ENCODE results near the gene PAK2.
"Not testable (repeated sequence)": the region's sequence is repeated elsewhere in the genome, so short reads cannot be mapped to it uniquely, and the experiment has no call there.

Gene PAK2

DNA sequence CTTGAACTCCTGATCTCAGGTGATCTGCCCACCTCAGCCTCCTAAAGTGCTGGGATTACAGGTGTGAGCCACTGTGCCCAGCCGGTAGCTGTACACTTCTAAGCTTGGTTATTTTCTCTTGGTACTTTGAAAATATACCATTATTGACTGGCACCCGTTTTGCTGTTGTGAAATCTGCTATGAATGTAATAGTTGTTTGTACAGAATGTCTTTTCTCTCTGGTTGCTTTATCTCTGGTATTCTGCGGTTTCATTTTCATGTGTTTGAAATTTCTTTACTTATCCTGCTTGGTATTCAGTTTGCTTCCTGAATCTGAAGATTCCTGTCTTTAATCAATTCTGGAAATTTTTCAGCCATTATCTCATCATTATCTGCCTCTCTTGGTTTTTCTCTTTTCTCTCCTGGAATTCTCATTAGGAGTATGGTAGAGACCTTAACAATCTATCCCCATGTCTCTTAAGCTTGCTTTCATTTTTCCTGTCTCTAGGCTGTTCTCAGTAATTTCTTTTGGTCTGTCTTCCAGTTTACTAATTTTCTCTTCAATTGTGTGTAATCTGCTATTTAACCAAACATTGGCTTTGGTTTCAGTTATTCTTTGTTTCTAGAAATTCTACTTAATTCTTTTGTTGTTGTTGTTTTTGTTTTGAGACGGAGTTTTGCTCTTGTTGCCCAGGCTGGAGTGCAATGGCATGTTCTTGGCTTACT lies 2.8 kb upstream of the PAK2 start:
- DNase-seq = no peak

GRCh38 chr3:196737655-196738054 lies 2.0 kb upstream of the PAK2 start:
- no peak for DNase-seq

- DNase-seq = no peak
Observed at GRCh38 chr3:196740481-196741248, 1.0 kb downstream of the PAK2 start.

- DNase-seq = no peak
Observed at GRCh38 chr3:196741249-196741889, 1.7 kb downstream of the PAK2 start.

DNA sequence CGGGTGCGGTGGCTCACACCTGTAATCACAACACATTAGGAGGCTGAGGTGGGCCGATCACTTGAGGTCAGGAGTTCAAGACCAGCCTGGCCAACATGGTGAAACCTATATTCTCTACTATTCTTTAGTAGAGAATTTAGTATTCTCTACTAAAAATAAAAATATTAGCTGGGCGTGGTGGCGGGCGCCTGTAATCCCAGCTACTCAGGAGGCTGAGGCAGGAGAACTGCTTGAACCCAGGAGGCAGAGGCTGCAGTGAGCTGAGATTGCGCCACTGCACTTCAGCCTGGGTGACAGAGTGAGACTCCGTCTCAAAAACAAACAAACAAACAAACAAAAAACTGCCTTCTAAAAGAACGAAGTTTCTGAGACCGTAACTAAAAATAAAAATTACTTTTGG lies 3.9 kb downstream of the PAK2 start:
- DNase-seq = not testable (repeated sequence)

DNA sequence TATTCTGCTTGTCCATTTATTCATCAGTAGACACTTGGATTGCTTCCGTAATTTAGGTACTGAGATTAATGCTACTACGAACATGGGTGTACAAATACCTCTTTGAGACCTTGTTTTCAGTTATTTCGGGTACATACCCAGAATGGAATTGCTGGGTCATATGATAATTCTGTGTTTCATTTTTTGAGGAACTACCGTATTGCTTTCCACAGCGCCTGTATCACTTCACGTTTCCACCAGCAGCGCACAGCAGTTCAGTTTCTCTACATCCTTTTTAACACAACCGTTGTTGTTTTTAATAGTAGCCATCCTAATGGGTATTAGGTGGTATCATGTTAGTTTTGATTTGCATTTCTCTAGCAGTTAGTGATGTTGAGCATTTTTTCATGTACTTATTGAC lies 9.5 kb downstream of the PAK2 start:
- DNase-seq = no peak

DNA sequence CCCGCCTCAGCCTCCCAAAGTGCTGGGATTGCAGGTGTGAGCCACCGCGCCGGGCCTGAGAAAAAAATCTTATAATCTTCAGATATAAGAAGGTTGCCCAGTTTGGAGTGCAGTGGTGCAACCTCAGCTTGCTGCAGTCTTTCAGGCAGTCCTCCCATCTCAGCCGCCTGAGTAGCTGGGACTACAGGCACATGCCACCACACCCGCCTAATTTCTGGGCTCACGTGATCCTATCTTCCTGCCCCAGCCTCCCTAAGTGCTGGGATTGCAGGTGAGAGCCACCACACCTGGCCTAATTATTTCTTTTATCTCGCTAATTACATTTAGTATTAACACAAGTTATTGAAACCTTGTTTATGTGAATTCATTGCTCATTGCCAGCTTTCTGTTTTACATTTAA lies 13.5 kb downstream of the PAK2 start:
- DNase-seq = no peak

GRCh38 chr3:196754091-196754981 lies 14.7 kb downstream of the PAK2 start:
- no peak for DNase-seq

DNA sequence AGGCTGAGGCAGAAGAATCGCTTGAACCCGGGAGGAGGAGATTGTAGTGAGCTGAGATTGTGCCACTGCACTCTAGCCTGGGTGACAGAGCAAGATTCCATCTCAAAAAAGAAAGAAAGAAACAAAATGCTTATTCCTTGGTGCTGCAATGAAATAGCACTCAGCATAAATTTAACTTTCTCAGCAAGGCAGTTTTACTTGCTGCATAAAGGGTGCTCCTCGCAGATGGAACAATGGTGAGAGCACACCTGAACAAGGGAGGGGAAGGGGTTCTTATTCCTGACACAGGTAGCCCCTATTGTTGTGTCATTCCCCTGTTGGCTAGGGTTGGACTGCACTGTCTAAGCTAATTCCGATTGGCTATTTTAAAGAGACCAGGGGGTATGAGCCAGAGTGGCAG lies 17.1 kb downstream of the PAK2 start:
- DNase-seq = no peak

DNA sequence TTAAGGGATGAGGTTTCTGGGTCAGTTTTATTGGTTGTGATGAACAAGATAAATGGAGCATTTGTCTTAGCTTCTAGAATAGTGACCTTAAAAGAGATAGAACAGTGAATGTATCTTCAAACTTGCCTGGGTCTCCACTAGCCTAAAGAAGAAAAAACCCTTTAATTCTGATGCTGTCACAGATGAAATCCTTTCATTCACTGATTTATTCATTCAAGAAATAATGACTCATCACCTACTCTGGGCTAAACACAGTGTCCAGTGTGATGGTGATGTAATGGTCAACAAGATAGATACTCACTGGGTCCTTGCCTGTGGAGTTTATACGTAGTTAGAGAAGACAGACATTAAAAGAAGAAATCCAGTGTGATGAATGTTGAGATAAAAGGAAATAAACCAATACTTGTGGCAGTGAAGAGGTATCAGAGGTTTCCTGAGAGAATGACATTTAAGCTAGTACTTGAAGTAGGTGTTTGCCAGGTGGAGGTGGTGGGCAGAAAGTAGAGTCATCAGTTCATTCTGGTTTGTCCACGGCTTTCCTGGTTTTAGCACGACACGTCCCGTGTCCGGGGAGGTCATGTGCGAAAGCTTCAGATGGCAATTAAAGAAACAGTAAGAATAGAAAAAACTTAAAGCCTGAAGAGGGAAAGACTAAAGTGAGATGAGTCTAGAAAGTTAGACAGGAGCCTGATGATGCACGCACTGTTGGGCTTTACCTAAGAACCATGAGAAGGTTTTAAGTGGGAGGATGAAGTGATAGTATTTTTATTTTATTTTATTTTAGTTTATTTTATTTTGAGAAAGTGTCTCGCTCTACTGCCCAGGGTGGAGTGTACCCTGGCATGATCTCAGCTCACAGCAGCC lies 18.5 kb downstream of the PAK2 start:
- DNase-seq = no peak

GRCh38 chr3:196763179-196763578 lies 23.5 kb downstream of the PAK2 start:
- no peak for DNase-seq

DNA sequence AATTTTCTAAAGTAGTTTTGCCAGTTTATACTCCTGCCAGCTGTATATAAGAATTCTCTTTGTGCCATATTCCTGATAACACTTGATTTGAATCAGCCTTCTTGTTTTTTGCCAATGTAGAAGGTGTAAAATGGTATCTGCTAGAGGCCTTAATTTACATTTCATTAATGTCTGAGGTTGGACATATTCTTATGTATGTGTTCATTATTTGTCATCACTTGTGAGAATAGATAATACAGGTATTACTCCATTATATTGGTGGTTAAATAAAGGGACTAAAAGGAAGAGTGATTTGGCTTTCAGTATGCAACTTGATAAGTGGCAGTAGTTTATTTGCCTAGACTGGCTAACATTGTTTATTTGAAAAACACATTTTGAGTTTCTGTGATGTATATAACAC lies 25.8 kb downstream of the PAK2 start:
- DNase-seq = no peak

- no peak for DNase-seq
Observed at GRCh38 chr3:196771067-196771466, 31.4 kb downstream of the PAK2 start.

DNA sequence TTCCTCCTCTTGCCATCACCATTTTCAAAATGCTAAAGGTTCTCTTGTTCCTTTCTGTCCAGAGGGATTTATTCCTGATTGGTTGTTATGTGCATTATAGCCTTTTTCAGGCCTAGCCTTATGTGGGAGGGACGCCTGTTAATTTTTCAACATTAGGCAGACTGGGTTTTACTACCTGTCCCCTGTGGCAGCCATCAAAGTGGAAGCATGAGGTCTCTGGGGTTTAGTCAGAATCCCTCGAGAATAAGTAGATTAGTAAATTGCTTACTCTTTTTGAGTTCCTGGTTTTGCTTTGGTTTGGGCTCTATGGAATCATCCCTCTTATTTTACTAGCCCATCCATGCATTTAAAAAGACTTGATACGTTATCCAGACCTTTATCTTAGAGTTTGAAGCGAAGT lies 32.4 kb downstream of the PAK2 start:
- no peak for DNase-seq

GRCh38 chr3:196772897-196773296 lies 33.2 kb downstream of the PAK2 start:
- DNase-seq = no peak

DNA sequence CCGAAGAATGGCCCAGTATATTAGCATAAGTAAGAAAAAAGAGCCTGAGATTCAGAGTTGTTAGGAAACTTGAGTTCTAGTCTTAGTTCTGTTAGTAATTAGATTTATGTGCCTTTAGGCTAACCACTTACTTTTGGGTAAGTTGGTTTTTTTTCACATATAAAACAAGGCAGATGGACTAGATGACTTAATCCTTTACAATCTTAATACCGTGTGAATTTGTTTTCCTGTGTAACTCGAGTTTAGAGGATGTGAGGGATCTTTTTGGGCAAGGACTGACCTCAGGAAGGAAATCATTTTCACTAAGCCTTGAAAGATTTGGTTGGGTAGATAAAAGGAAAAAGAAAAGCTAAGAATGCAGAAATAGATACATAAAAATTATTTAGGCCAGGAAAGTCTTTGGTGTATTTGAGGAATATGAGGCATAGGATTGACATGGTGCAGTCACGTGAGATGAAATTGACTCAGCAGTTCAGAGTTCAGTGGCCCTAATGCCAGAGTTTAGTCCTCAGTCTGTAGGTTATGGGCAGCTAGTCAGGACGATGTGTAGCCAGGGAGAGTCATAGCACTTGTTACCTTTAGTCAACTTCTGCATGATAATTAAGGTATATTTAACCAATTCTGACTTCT lies 34.6 kb downstream of the PAK2 start:
- no peak for DNase-seq

- no peak for DNase-seq
Observed at GRCh38 chr3:196774848-196775422, 35.3 kb downstream of the PAK2 start.

GRCh38 chr3:196775938-196776337 lies 36.3 kb downstream of the PAK2 start:
- DNase-seq = no peak

- no peak for DNase-seq
Observed at GRCh38 chr3:196777836-196778235, 38.2 kb downstream of the PAK2 start.

DNA sequence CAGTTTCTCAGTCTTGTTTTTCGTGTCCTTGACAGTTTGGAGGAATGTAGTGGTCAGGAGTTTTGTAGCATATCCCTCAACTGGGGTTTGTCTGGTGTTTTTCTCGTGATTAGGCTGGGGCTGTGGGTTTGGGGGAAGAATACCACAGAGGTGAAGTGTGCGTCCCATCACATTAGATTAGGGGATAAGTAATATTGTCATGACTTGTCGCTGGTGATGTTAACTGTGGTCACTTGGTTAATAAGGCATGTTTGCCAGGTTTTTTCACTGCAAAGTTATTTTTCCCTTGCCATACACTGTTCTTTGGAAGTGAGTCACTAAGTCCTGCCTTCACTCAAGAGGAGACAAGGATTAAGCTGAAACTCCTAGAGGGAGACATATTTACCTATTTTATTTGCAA lies 39.1 kb downstream of the PAK2 start:
- DNase-seq = no peak

DNA sequence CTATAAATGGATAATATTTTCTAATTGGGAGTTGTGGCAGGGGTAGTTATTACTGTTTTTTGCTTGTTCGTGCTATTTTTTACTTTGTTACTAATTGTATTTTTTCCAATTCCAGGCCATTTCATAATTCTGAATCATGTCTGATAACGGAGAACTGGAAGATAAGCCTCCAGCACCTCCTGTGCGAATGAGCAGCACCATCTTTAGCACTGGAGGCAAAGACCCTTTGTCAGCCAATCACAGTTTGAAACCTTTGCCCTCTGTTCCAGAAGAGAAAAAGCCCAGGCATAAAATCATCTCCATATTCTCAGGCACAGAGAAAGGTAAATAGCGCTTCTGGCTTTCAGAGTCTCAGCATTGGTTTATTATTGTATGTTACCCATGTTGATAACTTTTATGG lies 42.9 kb downstream of the PAK2 start:
- no peak for DNase-seq
